Caco-2 (cell line): Measurements from ENCODE around the gene TVP23A. TPM values are rescaled to one million over a fixed set of nuclear protein-coding genes. Genes with fewer than 3 reads are reported as not detected.
"Not testable (repeated sequence)": the region's sequence is repeated elsewhere in the genome, so short reads cannot be mapped to it uniquely, and the experiment has no call there.

ENCODE experiments used
- BruUV-seq: library from RNA; stranded (reverse); fragments of 400-500 nt; replicated peaks from 2 replicates; lab custom pipeline; 2021; lab: Mats Ljungman, UMichigan
- CTCF ChIA-PET: fragments of 300-600 bp; sonication (Branson Sonifier 250); formaldehyde crosslinking; loops from one replicate; lab custom pipeline; 2022; ENCODE audit warnings: antibody characterized with exemption; lab: Charles Lee
- POLR2A ChIA-PET: fragments of 300-600 bp; sonication (Branson Sonifier 250); formaldehyde crosslinking; loops from one replicate; lab custom pipeline; 2022; ENCODE audit warnings: antibody characterized with exemption; lab: Charles Lee
- DNase-seq, 2 experiments: peaks; one replicate each; pipeline versions ENCODE4 v3.0.0 to v3.0.0-alpha.2; 2020 to 2022
- H3K27me3 ChIP-seq: replicated peaks from 2 replicates; pipeline ENCODE4 v1.6.0; 2011; ENCODE audit warnings: low read length; ENCODE audit not compliant: control insufficient read depth, insufficient read depth
- H3K36me3 ChIP-seq: 2 replicates; pipeline ENCODE4 v1.5.1; 2011; ENCODE audit warnings: low read length; ENCODE audit not compliant: control insufficient read depth, insufficient read depth
- H3K4me1 ChIP-seq: fragments of 250-450 bp; sonication (Bioruptor Pico); 2 replicates; pipeline ENCODE4 v1.5.1; 2020; ENCODE audit warnings: mild to moderate bottlenecking
- H3K4me3 ChIP-seq: 2 replicates; pipeline ENCODE4 v1.5.1; 2011; ENCODE audit warnings: low read depth, mild to moderate bottlenecking, control low read depth, low read length
- H3K9me3 ChIP-seq: fragments of 250-450 bp; sonication (Bioruptor Pico); 2 replicates; pipeline ENCODE4 v1.5.1; 2020; ENCODE audit warnings: mild to moderate bottlenecking, moderate library complexity
- H3K27ac Mint-ChIP-seq: one replicate; pipeline ENCODE4 v1.8.0; 2022; ENCODE audit warnings: mixed read lengths; ENCODE audit not compliant: unreplicated experiment
- H3K27me3 Mint-ChIP-seq: one replicate; pipeline ENCODE4 v1.8.0; 2022; ENCODE audit warnings: mixed read lengths; ENCODE audit not compliant: insufficient read depth, unreplicated experiment
- H3K36me3 Mint-ChIP-seq: one replicate; pipeline ENCODE4 v1.8.0; 2022; ENCODE audit warnings: mild to moderate bottlenecking, mixed read lengths; ENCODE audit not compliant: insufficient read depth, unreplicated experiment
- H3K4me1 Mint-ChIP-seq: one replicate; pipeline ENCODE4 v1.8.0; 2022; ENCODE audit warnings: low read depth, mixed read lengths; ENCODE audit not compliant: unreplicated experiment
- H3K4me3 Mint-ChIP-seq: one replicate; pipeline ENCODE4 v1.8.0; 2022; ENCODE audit warnings: mild to moderate bottlenecking, moderate library complexity, mixed read lengths; ENCODE audit not compliant: unreplicated experiment
- H3K9me3 Mint-ChIP-seq: one replicate; pipeline ENCODE4 v1.8.0; 2022; ENCODE audit warnings: mixed read lengths; ENCODE audit not compliant: unreplicated experiment
- CTCF ChIP-seq, 2 experiments: fragments of 200-600 bp in 1 of 2; IDR thresholded peaks; 1 replicate in 1 of 2; 2 replicates in 1 of 2; pipeline versions ENCODE4 v1.5.1 to v1.8.0; 2011 to 2022; ENCODE audit warnings: antibody characterized with exemption in 1 of 2, control low read depth in 1 of 2, inconsistent platforms in 1 of 2, low read depth in 1 of 2, low read length in 1 of 2, mild to moderate bottlenecking in 1 of 2, moderate library complexity in 1 of 2; ENCODE audit not compliant: insufficient read depth in 1 of 2, severe bottlenecking in 1 of 2, unreplicated experiment in 1 of 2
- intact Hi-C: fragments of 100-400 bp; cut with micrococcal nuclease; formaldehyde crosslinking; loops from one replicate; pipeline ENCODE4 v1.10.0; 2022; ENCODE audit not compliant: unreplicated experiment
- total RNA-seq: library from RNA; stranded (reverse); gene quantifications from 2 replicates; pipeline ENCODE4 v1.2.3, GENCODE V29; 2022

TVP23A gene
- total RNA-seq, 1 experiment from 2014 or later: not detected

DNA sequence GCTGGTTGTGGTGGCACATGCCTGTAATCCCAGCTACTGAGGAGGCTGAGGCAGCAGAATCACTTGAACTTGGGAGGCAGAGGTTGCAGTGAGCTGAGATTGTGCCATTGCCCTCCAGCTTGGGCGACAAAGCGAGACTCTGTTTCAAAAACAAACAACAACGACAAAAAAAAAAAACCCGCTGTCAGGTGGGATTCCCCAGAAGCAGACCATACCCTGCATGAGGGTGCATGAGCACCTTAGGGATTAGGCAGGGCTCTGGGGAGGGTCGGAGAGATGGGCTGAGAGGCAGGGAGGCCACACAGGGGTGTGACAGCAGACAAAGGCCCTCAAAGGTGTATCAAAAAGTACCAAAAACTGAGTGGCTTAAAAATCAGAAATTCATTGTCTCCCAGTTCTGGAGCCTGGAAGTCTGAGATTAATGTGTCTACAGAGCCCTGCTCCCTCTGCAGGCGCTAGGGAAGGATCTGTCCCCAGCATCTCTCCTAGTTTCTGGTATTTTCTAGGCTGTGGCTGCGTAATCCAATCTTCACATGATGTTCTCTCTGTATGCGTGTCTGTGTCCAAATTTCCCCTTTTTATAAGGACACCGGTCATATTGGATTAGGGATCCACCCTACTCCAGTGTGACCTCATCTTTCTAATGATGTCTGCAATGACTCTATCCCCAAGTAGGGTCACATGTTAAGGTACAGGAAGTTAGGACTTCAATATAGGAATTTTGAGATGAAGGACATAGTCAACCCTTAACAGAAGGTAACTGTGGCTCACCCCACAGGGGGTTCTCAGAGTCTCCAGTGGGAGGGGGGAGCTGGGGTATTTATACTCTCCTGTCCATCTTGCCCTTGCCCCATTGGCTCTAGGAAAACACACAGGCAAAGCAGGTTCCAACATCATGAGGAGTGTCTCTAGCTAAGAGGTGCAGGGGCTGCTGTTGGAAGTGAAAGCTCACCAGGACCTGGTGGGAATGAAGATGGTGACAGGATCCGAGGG is 13.6 kb upstream of the TVP23A start:
- Histone ChIP-seq H3K9me3 (no peaks in the 10 kb centered on the region), H3K4me3 (no peak overlapping the region), H3K36me3 (no peaks in the 10 kb centered on the region), H3K27me3 (no peaks in the 10 kb centered on the region), H3K4me1 (no peaks in the 10 kb centered on the region)
- ChIA-PET POLR2A (no interaction called here), CTCF (no interaction called here)
- no peak for TF ChIP-seq CTCF (IDR thresholded peaks at IDR 0.05; ENCODE audit: insufficient read depth in 1 of 2, low read depth in 1 of 2, low read length in 1 of 2, severe bottlenecking in 1 of 2, unreplicated experiment in 1 of 2)
- no peaks in the 10 kb centered on the region for H3K36me3 Mint-ChIP-seq
- H3K9me3 Mint-ChIP-seq: no peaks in the 10 kb centered on the region
- peaks cover 2% of the 10 kb centered on the region for H3K27me3 Mint-ChIP-seq
- BruUV-seq: no TSS peak
- no peak overlapping the region for H3K4me3 Mint-ChIP-seq
- H3K4me1 Mint-ChIP-seq: no peaks in the 10 kb centered on the region
- no peak for DNase-seq
- H3K27ac Mint-ChIP-seq: no peak overlapping the region
- intact Hi-C loops: no loop called here

GRCh38 chr16:10830240-10830639 is 11.6 kb upstream of the TVP23A start:
- POLR2A ChIA-PET, H3K4me3 ChIP-seq, H3K27me3 ChIP-seq, H3K4me1 ChIP-seq, H3K36me3 Mint-ChIP-seq, H3K27me3 Mint-ChIP-seq, BruUV-seq, H3K36me3 ChIP-seq, H3K4me3 Mint-ChIP-seq, H3K9me3 Mint-ChIP-seq, H3K4me1 Mint-ChIP-seq, CTCF ChIA-PET, intact Hi-C loops, H3K9me3 ChIP-seq, H3K27ac Mint-ChIP-seq, DNase-seq: not testable (repeated sequence)

DNA sequence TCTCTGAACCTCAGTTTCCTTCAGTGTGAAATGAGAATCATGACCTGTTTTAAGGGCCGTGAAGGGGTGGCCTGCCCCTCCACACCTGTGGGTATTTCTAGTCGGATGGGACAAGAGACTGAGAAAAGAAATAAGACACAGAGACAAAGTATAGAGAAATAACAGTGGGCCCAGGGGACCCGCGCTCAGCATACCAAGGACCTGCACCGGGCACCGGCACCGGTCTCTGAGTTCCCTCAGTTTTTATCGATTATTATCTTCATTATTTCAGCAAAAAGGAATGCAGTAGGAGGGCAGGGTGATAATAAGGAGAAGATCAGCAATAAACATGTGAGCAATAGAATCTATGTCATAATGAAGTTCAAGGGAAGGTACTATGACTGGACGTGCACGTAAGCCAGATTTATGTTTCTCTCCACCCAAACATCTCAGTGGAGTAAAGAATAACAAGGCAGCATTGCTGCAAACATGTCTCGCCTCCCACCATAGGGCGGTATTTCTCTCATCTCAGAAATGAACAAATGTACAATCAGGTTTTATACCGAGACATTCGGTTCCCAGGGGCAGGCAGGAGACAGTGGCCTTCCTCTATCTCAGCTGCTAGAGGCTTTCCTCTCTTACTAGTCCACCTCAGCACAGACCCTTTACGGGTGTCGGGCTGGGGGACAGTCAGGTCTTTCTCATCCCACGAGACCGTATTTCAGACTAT is 10.9 kb upstream of the TVP23A start:
- POLR2A ChIA-PET, H3K4me3 Mint-ChIP-seq, H3K4me3 ChIP-seq, H3K36me3 Mint-ChIP-seq, intact Hi-C loops, H3K9me3 Mint-ChIP-seq, H3K4me1 Mint-ChIP-seq, H3K36me3 ChIP-seq, H3K27me3 Mint-ChIP-seq, H3K9me3 ChIP-seq, H3K27ac Mint-ChIP-seq, BruUV-seq, CTCF ChIA-PET, H3K4me1 ChIP-seq, DNase-seq, H3K27me3 ChIP-seq: not testable (repeated sequence)

DNA sequence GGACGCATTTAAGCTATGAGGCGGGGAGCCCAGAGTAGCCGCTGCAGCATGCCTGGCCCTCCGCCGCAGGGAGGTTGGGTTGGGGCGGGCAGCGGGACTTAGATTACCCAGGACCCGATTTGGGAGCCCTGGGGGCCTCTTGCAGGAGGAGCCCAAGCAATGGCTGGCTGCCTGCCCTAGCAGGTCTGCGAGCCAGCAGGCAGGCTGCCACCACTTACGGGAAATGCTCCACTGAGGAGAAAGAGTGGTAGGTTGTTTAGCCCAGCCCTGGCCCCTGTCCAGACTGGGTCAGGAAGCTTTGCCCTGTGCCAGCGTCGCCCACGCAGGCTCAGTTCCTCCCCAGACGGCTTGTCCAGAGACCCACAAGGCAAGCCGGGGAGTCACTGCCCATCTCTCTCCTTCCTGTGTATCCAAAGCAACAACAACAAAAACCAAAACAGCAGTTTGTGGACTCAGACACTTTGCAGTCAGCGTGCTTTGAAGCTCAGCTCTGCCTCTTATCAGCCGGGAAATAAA is 10.3 kb upstream of the TVP23A start:
- no peak for TF ChIP-seq CTCF (IDR thresholded peaks at IDR 0.05; ENCODE audit: insufficient read depth in 1 of 2, low read depth in 1 of 2, low read length in 1 of 2, severe bottlenecking in 1 of 2, unreplicated experiment in 1 of 2)
- Histone ChIP-seq H3K4me1 (no peaks in the 10 kb centered on the region), H3K36me3 (no peaks in the 10 kb centered on the region), H3K9me3 (no peaks in the 10 kb centered on the region), H3K4me3 (no peak overlapping the region), H3K27me3 (no peaks in the 10 kb centered on the region)
- Mint-ChIP-seq H3K27me3 (no peaks in the 10 kb centered on the region), H3K9me3 (no peaks in the 10 kb centered on the region), H3K4me1 (no peaks in the 10 kb centered on the region), H3K4me3 (no peak overlapping the region), H3K27ac (no peak overlapping the region), H3K36me3 (no peaks in the 10 kb centered on the region)
- ChIA-PET CTCF (no interaction called here), POLR2A (no interaction called here)
- BruUV-seq: no TSS peak
- intact Hi-C loops: no loop called here
- no peak for DNase-seq
